ENCODE data around the gene LRRC46. TPM values are rescaled to one million over a fixed set of nuclear protein-coding genes. Genes with fewer than 3 reads are reported as not detected.
A peak's percentile ranks its signal among the peaks of the same experiment; 100 is the strongest.

LRRC46 gene
- total and polyA plus RNA-seq, 2 of the 13 experiments (the other 11 are each of a cell fraction or from before 2014, with no cell fraction given) = 0.09 TPM

DNA sequence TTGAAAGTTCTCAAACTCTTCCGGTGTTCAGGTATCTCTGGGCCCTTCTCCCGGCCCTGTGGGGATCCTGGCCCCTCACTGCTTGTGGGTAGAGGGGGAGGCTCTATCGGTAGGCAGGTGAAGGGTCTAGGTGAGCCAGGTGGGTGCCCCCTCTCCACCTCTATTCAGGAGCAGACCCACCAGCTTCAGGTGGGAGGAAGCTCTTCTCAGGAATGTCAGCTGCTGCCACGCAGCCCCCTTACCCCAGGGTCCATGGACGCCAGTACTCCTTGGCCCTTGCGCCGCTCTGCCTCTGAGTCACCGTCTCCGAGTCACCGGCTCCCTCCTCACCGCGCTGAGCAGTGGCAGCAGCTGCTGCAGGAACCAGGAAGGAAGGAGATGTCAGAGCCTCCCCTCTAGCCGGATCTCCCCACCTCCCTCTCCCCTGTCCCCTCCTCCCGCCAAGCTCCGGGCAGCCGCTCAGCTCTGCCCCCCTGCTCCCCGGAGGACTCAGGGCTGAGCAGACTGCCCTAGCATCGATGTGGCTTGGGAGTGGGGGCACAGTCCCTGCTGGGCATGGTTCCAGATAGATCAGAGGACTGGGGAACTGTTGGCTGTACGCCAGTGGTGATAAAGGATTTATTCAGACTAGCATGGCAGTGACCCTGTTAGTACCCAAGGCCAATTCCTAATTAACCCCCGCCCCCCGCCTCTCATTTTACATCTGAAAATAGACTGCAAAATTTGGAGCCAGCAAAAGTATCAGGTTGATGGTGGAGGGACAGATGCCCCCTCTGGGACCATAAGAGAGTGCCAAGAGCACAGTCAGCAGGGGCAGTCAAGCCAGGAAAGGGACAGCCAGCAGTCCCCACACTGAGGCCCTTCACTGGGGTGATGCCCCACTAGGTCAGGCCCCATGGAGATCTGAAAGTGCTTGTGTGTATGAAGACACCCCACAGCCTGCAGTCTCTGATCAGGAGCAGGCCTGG, 9.8 kb upstream of the LRRC46 start, which contains the start of gene OSBPL7 (continued):
- TF ChIP-seq, protein P1, sequence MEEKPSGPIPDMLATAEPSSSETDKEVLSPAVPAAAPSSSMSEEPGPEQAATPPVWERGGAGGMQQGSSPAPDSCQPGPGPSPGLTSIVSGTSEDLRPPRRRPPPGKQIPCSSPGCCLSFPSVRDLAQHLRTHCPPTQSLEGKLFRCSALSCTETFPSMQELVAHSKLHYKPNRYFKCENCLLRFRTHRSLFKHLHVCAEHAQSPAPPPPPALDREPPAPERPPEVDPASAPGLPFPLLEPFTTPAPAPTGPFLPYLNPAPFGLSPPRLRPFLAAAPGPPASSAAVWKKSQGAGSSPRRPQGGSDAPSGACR (CRISPR knock-in tag; IDR thresholded peaks at IDR 0.05) = peak; percentile 94
- TF ChIP-seq SOX5 (CRISPR knock-in tag; IDR thresholded peaks at IDR 0.05; ENCODE audit: borderline replicate concordance) (peak; percentile 47; the same call in 1 of the 2 replicates), ZNF768 (CRISPR knock-in tag; IDR thresholded peaks at IDR 0.05) (peak; percentile 44; the same call in 1 of the 2 replicates), NR2F2 (IDR thresholded peaks at IDR 0.05; ENCODE audit: borderline replicate concordance, low read depth) (no peak), ARNT2 (CRISPR knock-in tag; IDR thresholded peaks at IDR 0.05; ENCODE audit: low read depth) (no peak), FOXA3 (CRISPR knock-in tag; IDR thresholded peaks at IDR 0.05) (peak; percentile 48; the same call in 1 of the 2 replicates), NFKB2 (CRISPR knock-in tag; IDR thresholded peaks at IDR 0.05; ENCODE audit: borderline replicate concordance) (no peak; the same call in 1 of the 2 replicates), ZC3H13 (CRISPR knock-in tag; IDR thresholded peaks at IDR 0.05) (no peak; the same call in 1 of the 2 replicates), HDAC6 (IDR thresholded peaks at IDR 0.05; ENCODE audit: low read depth, low read length) (no peak), ZMYM2 (CRISPR knock-in tag; IDR thresholded peaks at IDR 0.05) (no peak), JARID2 (CRISPR knock-in tag; IDR thresholded peaks at IDR 0.05; ENCODE audit: insufficient replicate concordance) (no peak), RAD51 (IDR thresholded peaks at IDR 0.05; ENCODE audit: borderline replicate concordance) (no peak), ZNF180 (CRISPR knock-in tag; IDR thresholded peaks at IDR 0.05; ENCODE audit: borderline replicate concordance, low read depth) (no peak), ZNF205 (CRISPR knock-in tag; IDR thresholded peaks at IDR 0.05) (peak; percentile 36; the same call in 1 of the 2 replicates), TEAD3 (CRISPR knock-in tag; optimal IDR thresholded peaks at IDR 0.05; ENCODE audit: borderline replicate concordance) (no peak), SETDB1 (CRISPR knock-in tag; IDR thresholded peaks at IDR 0.05; ENCODE audit: borderline replicate concordance) (no peak), ZNF543 (CRISPR knock-in tag; IDR thresholded peaks at IDR 0.05) (peak; percentile 55; the same call in 1 of the 2 replicates), NFE2 (CRISPR knock-in tag; IDR thresholded peaks at IDR 0.05) (no peak)
- TF ChIP-seq, protein P2, sequence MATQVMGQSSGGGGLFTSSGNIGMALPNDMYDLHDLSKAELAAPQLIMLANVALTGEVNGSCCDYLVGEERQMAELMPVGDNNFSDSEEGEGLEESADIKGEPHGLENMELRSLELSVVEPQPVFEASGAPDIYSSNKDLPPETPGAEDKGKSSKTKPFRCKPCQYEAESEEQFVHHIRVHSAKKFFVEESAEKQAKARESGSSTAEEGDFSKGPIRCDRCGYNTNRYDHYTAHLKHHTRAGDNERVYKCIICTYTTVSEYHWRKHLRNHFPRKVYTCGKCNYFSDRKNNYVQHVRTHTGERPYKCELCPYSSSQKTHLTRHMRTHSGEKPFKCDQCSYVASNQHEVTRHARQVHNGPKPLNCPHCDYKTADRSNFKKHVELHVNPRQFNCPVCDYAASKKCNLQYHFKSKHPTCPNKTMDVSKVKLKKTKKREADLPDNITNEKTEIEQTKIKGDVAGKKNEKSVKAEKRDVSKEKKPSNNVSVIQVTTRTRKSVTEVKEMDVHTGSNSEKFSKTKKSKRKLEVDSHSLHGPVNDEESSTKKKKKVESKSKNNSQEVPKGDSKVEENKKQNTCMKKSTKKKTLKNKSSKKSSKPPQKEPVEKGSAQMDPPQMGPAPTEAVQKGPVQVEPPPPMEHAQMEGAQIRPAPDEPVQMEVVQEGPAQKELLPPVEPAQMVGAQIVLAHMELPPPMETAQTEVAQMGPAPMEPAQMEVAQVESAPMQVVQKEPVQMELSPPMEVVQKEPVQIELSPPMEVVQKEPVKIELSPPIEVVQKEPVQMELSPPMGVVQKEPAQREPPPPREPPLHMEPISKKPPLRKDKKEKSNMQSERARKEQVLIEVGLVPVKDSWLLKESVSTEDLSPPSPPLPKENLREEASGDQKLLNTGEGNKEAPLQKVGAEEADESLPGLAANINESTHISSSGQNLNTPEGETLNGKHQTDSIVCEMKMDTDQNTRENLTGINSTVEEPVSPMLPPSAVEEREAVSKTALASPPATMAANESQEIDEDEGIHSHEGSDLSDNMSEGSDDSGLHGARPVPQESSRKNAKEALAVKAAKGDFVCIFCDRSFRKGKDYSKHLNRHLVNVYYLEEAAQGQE (IDR thresholded peaks at IDR 0.05; ENCODE audit: borderline replicate concordance in 1 of 2, low read depth in 1 of 2, low read length in 2 of 2) = 0 out of 4 replicates have a peak, but pooled peaks of 1 of the 2 experiments have one; percentile 22
- TF ChIP-seq, protein P3, sequence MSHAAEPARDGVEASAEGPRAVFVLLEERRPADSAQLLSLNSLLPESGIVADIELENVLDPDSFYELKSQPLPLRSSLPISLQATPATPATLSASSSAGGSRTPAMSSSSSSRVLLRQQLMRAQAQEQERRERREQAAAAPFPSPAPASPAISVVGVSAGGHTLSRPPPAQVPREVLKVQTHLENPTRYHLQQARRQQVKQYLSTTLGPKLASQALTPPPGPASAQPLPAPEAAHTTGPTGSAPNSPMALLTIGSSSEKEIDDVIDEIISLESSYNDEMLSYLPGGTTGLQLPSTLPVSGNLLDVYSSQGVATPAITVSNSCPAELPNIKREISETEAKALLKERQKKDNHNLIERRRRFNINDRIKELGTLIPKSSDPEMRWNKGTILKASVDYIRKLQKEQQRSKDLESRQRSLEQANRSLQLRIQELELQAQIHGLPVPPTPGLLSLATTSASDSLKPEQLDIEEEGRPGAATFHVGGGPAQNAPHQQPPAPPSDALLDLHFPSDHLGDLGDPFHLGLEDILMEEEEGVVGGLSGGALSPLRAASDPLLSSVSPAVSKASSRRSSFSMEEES (CRISPR knock-in tag; IDR thresholded peaks at IDR 0.05) = no peak

Data from HepG2 (cell line).